Neutrophil (primary cell): ENCODE results near the gene SIAH2.

Experiments
- H3K27ac ChIP-seq: fragments of 200-600 bp; sonication (generic); 2 replicates; pipeline ENCODE4 v1.5.1; 2016; ENCODE audit warnings: mild to moderate bottlenecking, moderate library complexity
- H3K27me3 ChIP-seq: fragments of 200-600 bp; sonication (generic); 2 replicates; pipeline ENCODE4 v1.6.0; 2016; ENCODE audit warnings: mild to moderate bottlenecking
- H3K36me3 ChIP-seq: fragments of 200-600 bp; sonication (generic); 2 replicates; pipeline ENCODE4 v1.5.1; 2017
- H3K4me1 ChIP-seq, 2 experiments: fragments of 200-600 bp in 1 of 2; sonication (generic) in 1 of 2; 1 replicate in 1 of 2; 2 replicates in 1 of 2; pipeline versions ENCODE4 v1.5.1 to v1.6.1; 2013 to 2016; ENCODE audit warnings: low read depth in 1 of 2, low read length in 1 of 2, mild to moderate bottlenecking in 1 of 2, moderate library complexity in 1 of 2; ENCODE audit not compliant: control insufficient read depth in 1 of 2, insufficient read depth in 1 of 2
- H3K4me3 ChIP-seq, 2 experiments: fragments of 200-600 bp in 1 of 2; sonication (generic) in 1 of 2; 1 replicate in 1 of 2; 2 replicates in 1 of 2; pipeline ENCODE4 v1.5.1; 2013 to 2016; ENCODE audit warnings: low read depth in 1 of 2, low read length in 1 of 2, mild to moderate bottlenecking in 1 of 2, moderate library complexity in 1 of 2
- H3K9me3 ChIP-seq: fragments of 200-600 bp; sonication (generic); 2 replicates; pipeline ENCODE4 v1.5.1; 2016
- CTCF ChIP-seq: fragments of 200-600 bp; sonication (generic); IDR thresholded peaks from 2 replicates; pipeline ENCODE4 v1.5.1; 2016; ENCODE audit warnings: antibody characterized with exemption

SIAH2 gene

DNA sequence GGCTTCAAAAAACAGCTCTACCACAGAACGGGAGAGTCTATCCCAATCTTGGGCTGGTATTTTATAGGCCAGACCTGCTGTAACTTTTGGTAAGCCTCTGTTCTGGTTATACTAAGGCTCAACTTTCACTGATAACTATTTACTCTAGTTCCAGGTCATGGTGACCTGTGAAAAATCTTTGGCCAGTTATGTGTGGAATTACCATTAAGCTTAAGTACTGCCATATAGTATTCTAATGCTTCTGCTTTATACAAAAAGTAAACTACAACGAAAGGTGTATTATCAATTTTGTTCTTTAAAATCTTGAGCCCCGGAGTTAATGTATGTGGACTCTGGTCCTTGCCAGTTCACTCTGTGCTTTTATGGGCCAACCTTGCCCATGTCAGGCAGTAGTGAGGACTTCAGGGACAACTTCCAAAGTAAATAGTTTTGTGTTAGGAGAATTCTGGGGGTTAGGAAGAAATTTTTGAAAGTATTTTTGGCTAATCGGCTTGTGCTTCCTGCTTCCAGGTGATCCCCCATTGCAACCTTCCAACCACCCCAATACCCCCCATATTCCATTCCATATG is 6.4 kb downstream of the SIAH2 start:
- Histone ChIP-seq H3K4me3 (no peak overlapping the region), H3K4me1 (peaks cover 32 to 33% of the 10 kb centered on the region in 2 experiments), H3K27me3 (no peaks in the 10 kb centered on the region), H3K9me3 (no peaks in the 10 kb centered on the region), H3K27ac (peak overlapping the region; percentile 73), H3K36me3 (peaks cover 7% of the 10 kb centered on the region)
- no peak for TF ChIP-seq CTCF

GRCh38 chr3:150755902-150756301 is 7.1 kb downstream of the SIAH2 start:
- peaks cover 7% of the 10 kb centered on the region for H3K36me3 ChIP-seq
- TF ChIP-seq CTCF = no peak
- H3K27ac ChIP-seq = peak overlapping the region; percentile 73
- no peaks in the 10 kb centered on the region for H3K27me3 ChIP-seq
- H3K4me3 ChIP-seq = no peak overlapping the region
- peaks cover 25 to 26% of the 10 kb centered on the region in 2 experiments for H3K4me1 ChIP-seq
- H3K9me3 ChIP-seq = no peaks in the 10 kb centered on the region

GRCh38 chr3:150754896-150755295 is 8.1 kb downstream of the SIAH2 start:
- no peak for TF ChIP-seq CTCF
- H3K9me3 ChIP-seq = no peaks in the 10 kb centered on the region

DNA sequence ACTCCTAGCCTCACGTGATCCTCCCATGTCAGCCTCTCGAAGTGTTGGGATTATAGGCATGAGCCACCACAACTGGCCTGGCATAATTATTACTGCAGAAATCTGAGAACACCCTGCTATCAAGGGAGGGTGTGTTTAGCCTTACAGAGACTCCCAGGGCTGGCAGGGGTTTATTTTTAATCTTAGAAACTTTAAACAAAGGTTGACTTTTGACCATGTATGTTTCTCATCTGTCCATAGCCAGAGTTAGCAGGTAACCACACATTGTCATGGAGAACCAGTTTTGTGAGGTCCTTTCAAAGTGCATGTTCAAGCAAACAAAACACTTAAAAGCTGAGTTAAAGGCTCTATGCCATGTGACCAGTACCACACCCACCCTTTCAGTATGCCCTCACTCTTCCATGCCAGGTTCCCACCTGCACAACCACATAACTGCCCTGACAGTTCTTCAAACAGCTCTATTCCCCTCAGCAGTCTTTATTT is 11.1 kb downstream of the SIAH2 start:
- H3K4me3 ChIP-seq = no peak overlapping the region
- TF ChIP-seq CTCF = no peak
- H3K27me3 ChIP-seq = no peaks in the 10 kb centered on the region
- H3K27ac ChIP-seq = no peak overlapping the region
- no peaks in the 10 kb centered on the region for H3K9me3 ChIP-seq
- peaks cover 25 to 37% of the 10 kb centered on the region in 2 experiments for H3K4me1 ChIP-seq
- peaks cover 7% of the 10 kb centered on the region for H3K36me3 ChIP-seq

More at GRCh38 chr3:150754896-150755295, 8.1 kb downstream of the SIAH2 start:
- H3K27ac ChIP-seq = no peak overlapping the region
- peaks cover 15 to 16% of the 10 kb centered on the region in 2 experiments for H3K4me1 ChIP-seq
- H3K36me3 ChIP-seq = peaks cover 7% of the 10 kb centered on the region
- no peak overlapping the region for H3K4me3 ChIP-seq
- H3K27me3 ChIP-seq = no peaks in the 10 kb centered on the region

GRCh38 chr3:150749255-150749654 is 13.7 kb downstream of the SIAH2 start:
- TF ChIP-seq CTCF = no peak
- Histone ChIP-seq H3K36me3 (peaks cover 7% of the 10 kb centered on the region), H3K27me3 (no peaks in the 10 kb centered on the region), H3K27ac (no peak overlapping the region), H3K4me1 (peaks cover 13 to 23% of the 10 kb centered on the region in 2 experiments), H3K4me3 (no peak overlapping the region), H3K9me3 (no peaks in the 10 kb centered on the region)
